Right lobe of liver (tissue), 6 donors: ENCODE data around the gene ADCY3. TPM values are rescaled to one million over a fixed set of nuclear protein-coding genes. Genes with fewer than 3 reads are reported as not detected.

Experiments used
- ATAC-seq, 4 donors: fragments of 200-7000 bp; cut with Tn5 transposase; one replicate each; pipeline ENCODE4 v1.9.1; 2020; ENCODE audit warnings: mild to moderate bottlenecking in 4 of 4, moderate library complexity in 4 of 4
- DNase-seq, 3 donors: peaks; one replicate each; pipeline ENCODE4 v3.0.0-alpha.2; 2020
- H3K27ac ChIP-seq, 3 donors: fragments of 200-600 bp; one replicate each; pipeline ENCODE4 v1.8.0; 2022
- H3K27me3 ChIP-seq, 2 donors: fragments of 200-600 bp; one replicate each; pipeline ENCODE4 v1.8.0; 2022
- H3K36me3 ChIP-seq, 4 donors: fragments of 200-600 bp; sonication (generic) in 1 of 4; one replicate each; pipeline versions ENCODE4 v1.5.1 to v1.8.0; 2017 to 2022; ENCODE audit warnings: control low read depth in 1 of 4
- H3K4me1 ChIP-seq, 4 donors: fragments of 200-600 bp; sonication (generic) in 1 of 4; one replicate each; pipeline versions ENCODE4 v1.5.1 to v1.8.0; 2017 to 2022; ENCODE audit warnings: control low read depth in 1 of 4
- H3K4me3 ChIP-seq, 3 donors: fragments of 200-600 bp; one replicate each; pipeline ENCODE4 v1.8.0; 2022
- H3K9me3 ChIP-seq, 4 donors: fragments of 200-600 bp; sonication (generic) in 1 of 4; one replicate each; pipeline versions ENCODE4 v1.5.1 to v1.8.0; 2017 to 2022; ENCODE audit warnings: control low read depth in 1 of 4
- CTCF ChIP-seq, 4 donors: fragments of 200-600 bp in 3 of 4; fragments of 450-650 bp in 1 of 4; IDR thresholded peaks; one replicate each; pipeline versions ENCODE4 v1.5.1 to v1.8.0; 2016 to 2022; ENCODE audit warnings: antibody characterized with exemption in 4 of 4, mild to moderate bottlenecking in 2 of 4
- POLR2A ChIP-seq: fragments of 450-650 bp; IDR thresholded peaks from one replicate; pipeline ENCODE4 v1.6.1; 2017; ENCODE audit warnings: antibody characterized with exemption, mild to moderate bottlenecking
- WGBS: methylation state at CpG from one replicate; pipeline ENCODE4 v1.1.6; 2018; ENCODE audit warnings: low coverage, low lambda C conversion rate; ENCODE audit not compliant: insufficient coverage; ENCODE audit errors: missing lambda C conversion rate; 5-methylcytosine and 5-hydroxymethylcytosine counted together
- intact Hi-C, 2 donors: fragments of 100-400 bp; cut with DNase I; formaldehyde crosslinking; loops; one replicate each; pipeline versions ENCODE4 v1.11.2 to v1.14.1; 2022
- total RNA-seq, 6 experiments: library from RNA; depleted of rRNA in 2 of 6; stranded (reverse); fragments of >200 nt in 2 of 6; fragmentation: NEBNext Ultra II Directional in 3 of 6; extraction: Animal tissue kit (Norgen Biotek cat#: 25700) in 3 of 6; gene quantifications; one replicate each; pipeline versions ENCODE4 v1.1.0 to v1.2.4, GENCODE V29; 2016 to 2023
- donor health status: DM: no; HTN: yes; CAD: no.
- donor health status: DM: no; HTN: no; CAD: no.
- donor health status: DM: no; HTN: no; CAD: no.
- donor health status: DM: no; HTN: yes; CAD: no.
- donor health status: DM: no; HTN: yes; CAD: no.

The ADCY3 gene
- total RNA-seq, 6 experiments from 2014 or later, result 2.2 to 7.0 (median 5.6) TPM

- intact Hi-C loops, result no loop called here
- DNase-seq, result peak in 1 of 3 donors; percentile 51
Measured at GRCh38 chr2:24926220-24926601, 6.2 kb upstream of the ADCY3 start.

GRCh38 chr2:24925815-24926214, 5.8 kb upstream of the ADCY3 start:
- no peak overlapping the region for H3K27ac ChIP-seq
- no peak overlapping the region for H3K4me3 ChIP-seq
- DNase-seq, result no peak
- no peaks in the 10 kb centered on the region for H3K27me3 ChIP-seq
- intact Hi-C loops, result no loop called here
- ATAC-seq, result no peak
- H3K9me3 ChIP-seq, result no peaks in the 10 kb centered on the region
- WGBS, result 80% methylated on average over 8 of the region's 10 CpGs
- TF ChIP-seq CTCF (IDR thresholded peaks at IDR 0.05), result no peak
- no peak for TF ChIP-seq POLR2A
- no peaks in the 10 kb centered on the region for H3K4me1 ChIP-seq
- no peaks in the 10 kb centered on the region for H3K36me3 ChIP-seq

More at GRCh38 chr2:24926220-24926601, 6.2 kb upstream of the ADCY3 start:
- TF ChIP-seq CTCF (IDR thresholded peaks at IDR 0.05) (no peak), POLR2A (no peak)
- no peaks in the 10 kb centered on the region for H3K27me3 ChIP-seq
- H3K4me3 ChIP-seq, result no peak overlapping the region
- no peaks in the 10 kb centered on the region for H3K4me1 ChIP-seq
- H3K9me3 ChIP-seq, result no peaks in the 10 kb centered on the region
- H3K27ac ChIP-seq, result no peak overlapping the region
- no peaks in the 10 kb centered on the region for H3K36me3 ChIP-seq
- ATAC-seq, result no peak
- WGBS, result 33% methylated on average over 1 of the region's 14 CpGs

GRCh38 chr2:24924732-24925131, 4.7 kb upstream of the ADCY3 start:
- no peak for TF ChIP-seq CTCF (IDR thresholded peaks at IDR 0.05)
- TF ChIP-seq POLR2A, result no peak
- H3K4me3 ChIP-seq, result no peak overlapping the region
- no peak for DNase-seq
- no peaks in the 10 kb centered on the region for H3K4me1 ChIP-seq
- no peaks in the 10 kb centered on the region for H3K36me3 ChIP-seq
- no peaks in the 10 kb centered on the region for H3K9me3 ChIP-seq
- intact Hi-C loops, result no loop called here
- WGBS, result 83% methylated on average over 4 of the region's 6 CpGs
- no peak overlapping the region for H3K27ac ChIP-seq
- no peaks in the 10 kb centered on the region for H3K27me3 ChIP-seq
- no peak for ATAC-seq

- Histone ChIP-seq H3K4me3 (no peak overlapping the region), H3K36me3 (no peaks in the 10 kb centered on the region), H3K27me3 (no peaks in the 10 kb centered on the region), H3K9me3 (no peaks in the 10 kb centered on the region), H3K27ac (no peak overlapping the region), H3K4me1 (no peaks in the 10 kb centered on the region)
- WGBS, result 100% methylated on average over 1 of the region's 5 CpGs
- no peak for TF ChIP-seq POLR2A
- TF ChIP-seq CTCF (IDR thresholded peaks at IDR 0.05), result no peak
- intact Hi-C loops, result no loop called here
- no peak for ATAC-seq
- no peak for DNase-seq
Measured at GRCh38 chr2:24924266-24924665, 4.2 kb upstream of the ADCY3 start.

GRCh38 chr2:24923106-24923505, 3.1 kb upstream of the ADCY3 start:
- intact Hi-C loops, result no loop called here
- no peak for DNase-seq

More at GRCh38 chr2:24923106-24923505, 3.1 kb upstream of the ADCY3 start:
- ATAC-seq, result no peak
- WGBS, result 80% methylated on average over 4 of the region's 10 CpGs
- TF ChIP-seq POLR2A (no peak), CTCF (IDR thresholded peaks at IDR 0.05) (no peak)
- Histone ChIP-seq H3K27me3 (no peaks in the 10 kb centered on the region), H3K9me3 (no peaks in the 10 kb centered on the region), H3K27ac (no peak overlapping the region), H3K36me3 (no peaks in the 10 kb centered on the region), H3K4me3 (no peak overlapping the region), H3K4me1 (no peaks in the 10 kb centered on the region)
